HepG2 (cell line): Measurements from ENCODE around the gene PIM1. TPM values are rescaled to one million over a fixed set of nuclear protein-coding genes. Genes with fewer than 3 reads are reported as not detected.

Source experiments
- MAF1 ChIP-seq: sonication (generic); formaldehyde crosslinking; IDR thresholded peaks from 2 replicates; pipeline ENCODE4 v1.5.0; 2020; ENCODE audit warnings: missing genetic modification reagents, borderline replicate concordance
- SALL2 ChIP-seq: sonication (generic); formaldehyde crosslinking; IDR thresholded peaks from 2 replicates; pipeline ENCODE4 v1.8.1; 2023; ENCODE audit warnings: mild to moderate bottlenecking, missing genetic modification reagents, inconsistent platforms
- ZNF451 ChIP-seq: sonication (generic); formaldehyde crosslinking; IDR thresholded peaks from 2 replicates; pipeline ENCODE4 v1.5.0; 2020; ENCODE audit warnings: mild to moderate bottlenecking, missing genetic modification reagents
- ZNF670 ChIP-seq: sonication (generic); formaldehyde crosslinking; IDR thresholded peaks from 2 replicates; pipeline ENCODE4 v1.8.0; 2022; ENCODE audit warnings: mild to moderate bottlenecking, missing genetic modification reagents, borderline replicate concordance
- ZNF878 ChIP-seq: sonication (generic); formaldehyde crosslinking; IDR thresholded peaks from 2 replicates; pipeline ENCODE4 v1.8.1; 2023; ENCODE audit warnings: mild to moderate bottlenecking, missing genetic modification reagents, moderate library complexity
- polyA plus RNA-seq, 8 experiments: library from polyadenylated mRNA; depleted of rRNA in 3 of 8; stranded (reverse) in 7 of 8; unstranded in 1 of 8; fragments of >200 nt; fragmentation: Illumina TruSeq in 4 of 8; extraction: Trizol in 4 of 8; gene quantifications; 2 replicates each; pipeline versions ENCODE4 v1.2.1 to v1.2.3, GENCODE V29; 2011 to 2016; ENCODE audit warnings: low read depth in 4 of 8, missing spikeins in 1 of 8, mixed read lengths in 1 of 8; ENCODE audit not compliant: insufficient read depth in 1 of 8
- total RNA-seq, 5 experiments: library from RNA; depleted of rRNA; stranded (reverse); fragments of >200 nt; fragmentation: Illumina TruSeq; extraction: Trizol; gene quantifications; 2 replicates each; pipeline ENCODE4 v1.2.3, GENCODE V29; 2016; ENCODE audit warnings: low read depth in 1 of 5
- TF ChIP-seq, protein P1 (sequence below): sonication (generic); formaldehyde crosslinking; IDR thresholded peaks from 2 replicates; pipeline ENCODE4 v1.9.0; 2022; ENCODE audit warnings: low read depth, missing genetic modification reagents
- TF ChIP-seq, protein P2 (sequence below): sonication (generic); formaldehyde crosslinking; IDR thresholded peaks from 2 replicates; pipeline ENCODE4 v1.4.0; 2020; ENCODE audit warnings: missing genetic modification reagents
- TF ChIP-seq, protein P3 (sequence below): sonication (generic); formaldehyde crosslinking; IDR thresholded peaks from 2 replicates; pipeline ENCODE4 v1.5.0; 2020; ENCODE audit warnings: missing genetic modification reagents, mild to moderate bottlenecking, borderline replicate concordance
- TF ChIP-seq, protein P4 (sequence below), 2 experiments: fragments of 450-650 bp in 1 of 2; sonication (generic) in 1 of 2; formaldehyde crosslinking in 1 of 2; IDR thresholded peaks; 2 replicates each; pipeline versions ENCODE4 v1.6.1 to v1.8.0; 2016 to 2022; ENCODE audit warnings: antibody characterized with exemption in 1 of 2, mild to moderate bottlenecking in 1 of 2, missing genetic modification reagents in 1 of 2

The PIM1 gene
- total and polyA plus RNA-seq, 2 of the 13 experiments (the other 11 are each of a cell fraction or from before 2014, with no cell fraction given), result 29.4 to 117 TPM

DNA sequence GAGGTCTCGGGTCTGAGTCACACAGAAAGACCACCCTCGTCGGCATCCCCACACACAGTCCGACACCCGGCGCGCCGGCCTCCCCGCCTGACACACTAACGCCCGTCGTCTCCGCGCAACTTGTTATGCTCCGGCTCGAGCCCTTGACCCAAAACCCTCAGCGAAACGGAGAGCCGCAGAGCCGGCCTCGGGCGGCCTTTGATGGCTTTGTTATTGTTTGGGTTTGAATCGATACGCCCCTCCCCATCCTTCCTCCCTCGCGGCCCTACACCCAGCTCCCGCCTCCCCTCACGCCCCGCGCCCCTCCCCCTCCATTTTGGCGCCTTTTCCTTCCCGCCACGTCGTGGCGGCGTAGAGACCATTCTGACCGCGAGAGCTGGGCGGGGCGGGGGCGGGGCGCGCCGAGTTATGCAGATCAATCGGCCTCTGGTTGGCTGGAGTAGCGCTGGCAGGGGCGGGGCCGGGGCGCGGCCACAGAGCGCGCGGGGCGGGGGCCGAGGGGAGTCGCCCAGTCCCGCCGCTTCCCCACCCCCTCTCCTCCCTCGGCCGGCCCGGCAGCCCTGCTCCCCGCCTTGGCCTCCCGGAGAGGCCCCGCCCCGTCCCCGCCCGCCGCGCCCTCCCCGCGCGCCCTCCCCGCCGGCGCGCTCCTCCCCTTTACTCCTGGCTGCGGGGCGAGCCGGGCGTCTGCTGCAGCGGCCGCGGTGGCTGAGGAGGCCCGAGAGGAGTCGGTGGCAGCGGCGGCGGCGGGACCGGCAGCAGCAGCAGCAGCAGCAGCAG is at the start of gene PIM1 (continued):
- TF ChIP-seq, protein P1, sequence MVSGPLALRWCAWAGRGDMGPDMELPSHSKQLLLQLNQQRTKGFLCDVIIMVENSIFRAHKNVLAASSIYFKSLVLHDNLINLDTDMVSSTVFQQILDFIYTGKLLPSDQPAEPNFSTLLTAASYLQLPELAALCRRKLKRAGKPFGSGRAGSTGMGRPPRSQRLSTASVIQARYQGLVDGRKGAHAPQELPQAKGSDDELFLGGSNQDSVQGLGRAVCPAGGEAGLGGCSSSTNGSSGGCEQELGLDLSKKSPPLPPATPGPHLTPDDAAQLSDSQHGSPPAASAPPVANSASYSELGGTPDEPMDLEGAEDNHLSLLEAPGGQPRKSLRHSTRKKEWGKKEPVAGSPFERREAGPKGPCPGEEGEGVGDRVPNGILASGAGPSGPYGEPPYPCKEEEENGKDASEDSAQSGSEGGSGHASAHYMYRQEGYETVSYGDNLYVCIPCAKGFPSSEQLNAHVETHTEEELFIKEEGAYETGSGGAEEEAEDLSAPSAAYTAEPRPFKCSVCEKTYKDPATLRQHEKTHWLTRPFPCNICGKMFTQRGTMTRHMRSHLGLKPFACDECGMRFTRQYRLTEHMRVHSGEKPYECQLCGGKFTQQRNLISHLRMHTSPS (CRISPR knock-in tag), result no peak; the same call in 1 of the 2 replicates
- TF ChIP-seq, protein P2, sequence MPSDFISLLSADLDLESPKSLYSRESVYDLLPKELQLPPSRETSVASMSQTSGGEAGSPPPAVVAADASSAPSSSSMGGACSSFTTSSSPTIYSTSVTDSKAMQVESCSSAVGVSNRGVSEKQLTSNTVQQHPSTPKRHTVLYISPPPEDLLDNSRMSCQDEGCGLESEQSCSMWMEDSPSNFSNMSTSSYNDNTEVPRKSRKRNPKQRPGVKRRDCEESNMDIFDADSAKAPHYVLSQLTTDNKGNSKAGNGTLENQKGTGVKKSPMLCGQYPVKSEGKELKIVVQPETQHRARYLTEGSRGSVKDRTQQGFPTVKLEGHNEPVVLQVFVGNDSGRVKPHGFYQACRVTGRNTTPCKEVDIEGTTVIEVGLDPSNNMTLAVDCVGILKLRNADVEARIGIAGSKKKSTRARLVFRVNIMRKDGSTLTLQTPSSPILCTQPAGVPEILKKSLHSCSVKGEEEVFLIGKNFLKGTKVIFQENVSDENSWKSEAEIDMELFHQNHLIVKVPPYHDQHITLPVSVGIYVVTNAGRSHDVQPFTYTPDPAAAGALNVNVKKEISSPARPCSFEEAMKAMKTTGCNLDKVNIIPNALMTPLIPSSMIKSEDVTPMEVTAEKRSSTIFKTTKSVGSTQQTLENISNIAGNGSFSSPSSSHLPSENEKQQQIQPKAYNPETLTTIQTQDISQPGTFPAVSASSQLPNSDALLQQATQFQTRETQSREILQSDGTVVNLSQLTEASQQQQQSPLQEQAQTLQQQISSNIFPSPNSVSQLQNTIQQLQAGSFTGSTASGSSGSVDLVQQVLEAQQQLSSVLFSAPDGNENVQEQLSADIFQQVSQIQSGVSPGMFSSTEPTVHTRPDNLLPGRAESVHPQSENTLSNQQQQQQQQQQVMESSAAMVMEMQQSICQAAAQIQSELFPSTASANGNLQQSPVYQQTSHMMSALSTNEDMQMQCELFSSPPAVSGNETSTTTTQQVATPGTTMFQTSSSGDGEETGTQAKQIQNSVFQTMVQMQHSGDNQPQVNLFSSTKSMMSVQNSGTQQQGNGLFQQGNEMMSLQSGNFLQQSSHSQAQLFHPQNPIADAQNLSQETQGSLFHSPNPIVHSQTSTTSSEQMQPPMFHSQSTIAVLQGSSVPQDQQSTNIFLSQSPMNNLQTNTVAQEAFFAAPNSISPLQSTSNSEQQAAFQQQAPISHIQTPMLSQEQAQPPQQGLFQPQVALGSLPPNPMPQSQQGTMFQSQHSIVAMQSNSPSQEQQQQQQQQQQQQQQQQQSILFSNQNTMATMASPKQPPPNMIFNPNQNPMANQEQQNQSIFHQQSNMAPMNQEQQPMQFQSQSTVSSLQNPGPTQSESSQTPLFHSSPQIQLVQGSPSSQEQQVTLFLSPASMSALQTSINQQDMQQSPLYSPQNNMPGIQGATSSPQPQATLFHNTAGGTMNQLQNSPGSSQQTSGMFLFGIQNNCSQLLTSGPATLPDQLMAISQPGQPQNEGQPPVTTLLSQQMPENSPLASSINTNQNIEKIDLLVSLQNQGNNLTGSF (CRISPR knock-in tag), result no peak; the same call in 1 of the 2 replicates
- TF ChIP-seq MAF1 (peak; percentile 40; the same call in 1 of the 2 replicates), ZNF670 (CRISPR knock-in tag) (no peak), SALL2 (CRISPR knock-in tag) (no peak), ZNF878 (peak; percentile 94), ZNF451 (peak; percentile 73; the same call in 1 of the 2 replicates)
- TF ChIP-seq, protein P3, sequence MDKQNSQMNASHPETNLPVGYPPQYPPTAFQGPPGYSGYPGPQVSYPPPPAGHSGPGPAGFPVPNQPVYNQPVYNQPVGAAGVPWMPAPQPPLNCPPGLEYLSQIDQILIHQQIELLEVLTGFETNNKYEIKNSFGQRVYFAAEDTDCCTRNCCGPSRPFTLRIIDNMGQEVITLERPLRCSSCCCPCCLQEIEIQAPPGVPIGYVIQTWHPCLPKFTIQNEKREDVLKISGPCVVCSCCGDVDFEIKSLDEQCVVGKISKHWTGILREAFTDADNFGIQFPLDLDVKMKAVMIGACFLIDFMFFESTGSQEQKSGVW (CRISPR knock-in tag), result no peak
- TF ChIP-seq, protein P4, sequence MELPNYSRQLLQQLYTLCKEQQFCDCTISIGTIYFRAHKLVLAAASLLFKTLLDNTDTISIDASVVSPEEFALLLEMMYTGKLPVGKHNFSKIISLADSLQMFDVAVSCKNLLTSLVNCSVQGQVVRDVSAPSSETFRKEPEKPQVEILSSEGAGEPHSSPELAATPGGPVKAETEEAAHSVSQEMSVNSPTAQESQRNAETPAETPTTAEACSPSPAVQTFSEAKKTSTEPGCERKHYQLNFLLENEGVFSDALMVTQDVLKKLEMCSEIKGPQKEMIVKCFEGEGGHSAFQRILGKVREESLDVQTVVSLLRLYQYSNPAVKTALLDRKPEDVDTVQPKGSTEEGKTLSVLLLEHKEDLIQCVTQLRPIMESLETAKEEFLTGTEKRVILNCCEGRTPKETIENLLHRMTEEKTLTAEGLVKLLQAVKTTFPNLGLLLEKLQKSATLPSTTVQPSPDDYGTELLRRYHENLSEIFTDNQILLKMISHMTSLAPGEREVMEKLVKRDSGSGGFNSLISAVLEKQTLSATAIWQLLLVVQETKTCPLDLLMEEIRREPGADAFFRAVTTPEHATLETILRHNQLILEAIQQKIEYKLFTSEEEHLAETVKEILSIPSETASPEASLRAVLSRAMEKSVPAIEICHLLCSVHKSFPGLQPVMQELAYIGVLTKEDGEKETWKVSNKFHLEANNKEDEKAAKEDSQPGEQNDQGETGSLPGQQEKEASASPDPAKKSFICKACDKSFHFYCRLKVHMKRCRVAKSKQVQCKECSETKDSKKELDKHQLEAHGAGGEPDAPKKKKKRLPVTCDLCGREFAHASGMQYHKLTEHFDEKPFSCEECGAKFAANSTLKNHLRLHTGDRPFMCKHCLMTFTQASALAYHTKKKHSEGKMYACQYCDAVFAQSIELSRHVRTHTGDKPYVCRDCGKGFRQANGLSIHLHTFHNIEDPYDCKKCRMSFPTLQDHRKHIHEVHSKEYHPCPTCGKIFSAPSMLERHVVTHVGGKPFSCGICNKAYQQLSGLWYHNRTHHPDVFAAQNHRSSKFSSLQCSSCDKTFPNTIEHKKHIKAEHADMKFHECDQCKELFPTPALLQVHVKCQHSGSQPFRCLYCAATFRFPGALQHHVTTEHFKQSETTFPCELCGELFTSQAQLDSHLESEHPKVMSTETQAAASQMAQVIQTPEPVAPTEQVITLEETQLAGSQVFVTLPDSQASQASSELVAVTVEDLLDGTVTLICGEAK (IDR thresholded peaks at IDR 0.05), result no peak
- TF ChIP-seq, protein P4 (CRISPR knock-in tag; IDR thresholded peaks at IDR 0.05), result peak; percentile 59
